Gastroesophageal sphincter (tissue), 4 donors: ENCODE measurements around the gene PIKFYVE. TPM values are rescaled to one million over a fixed set of nuclear protein-coding genes. Genes with fewer than 3 reads are reported as not detected.

Experiments used
- ATAC-seq: fragments of 150-250 bp; one replicate; pipeline ENCODE4 v1.9.1; 2016; ENCODE audit warnings: mild to moderate bottlenecking, moderate library complexity
- H3K27ac ChIP-seq, 4 donors: fragments of 200-600 bp; sonication (generic) in 3 of 4; 1 replicate in 3 of 4; 2 replicates in 1 of 4; pipeline ENCODE4 v1.5.1; 2016 to 2019
- H3K27me3 ChIP-seq: fragments of 200-600 bp; sonication (generic); one replicate; pipeline ENCODE4 v1.5.1; 2019
- H3K36me3 ChIP-seq, 2 donors: fragments of 200-600 bp; sonication (generic); one replicate each; pipeline ENCODE4 v1.5.1; 2019; ENCODE audit warnings: control low read depth in 1 of 2
- H3K4me1 ChIP-seq, 3 donors: fragments of 200-600 bp; sonication (generic); 1 replicate in 2 of 3; 2 replicates in 1 of 3; pipeline ENCODE4 v1.5.1; 2016 to 2019; ENCODE audit warnings: control low read depth in 2 of 3
- H3K4me3 ChIP-seq, 2 donors: fragments of 200-600 bp; sonication (generic); one replicate each; pipeline ENCODE4 v1.5.1; 2019; ENCODE audit warnings: mild to moderate bottlenecking in 1 of 2, moderate library complexity in 1 of 2
- H3K9me3 ChIP-seq, 3 donors: fragments of 200-600 bp; sonication (generic); one replicate each; pipeline ENCODE4 v1.5.1; 2017 to 2019; ENCODE audit warnings: control low read depth in 2 of 3
- EP300 ChIP-seq: sonication (generic); formaldehyde crosslinking; IDR thresholded peaks from one replicate; pipeline ENCODE4 v1.6.1; 2017; ENCODE audit warnings: antibody characterized with exemption, mild to moderate bottlenecking
- POLR2A ChIP-seq, 2 donors: fragments of 450-650 bp; IDR thresholded peaks; one replicate each; pipeline ENCODE4 v1.6.1; 2017; ENCODE audit warnings: antibody characterized with exemption in 2 of 2, mild to moderate bottlenecking in 2 of 2, moderate library complexity in 1 of 2
- POLR2AphosphoS5 ChIP-seq: sonication (generic); formaldehyde crosslinking; IDR thresholded peaks from one replicate; pipeline ENCODE4 v1.6.1; 2017; ENCODE audit warnings: antibody characterized with exemption
- WGBS, 2 donors: methylation state at CpG; one replicate each; pipeline ENCODE4 v1.1.5; 2018; ENCODE audit warnings: low coverage in 1 of 2; 5-methylcytosine and 5-hydroxymethylcytosine counted together
- total RNA-seq, 4 donors: library from RNA; depleted of rRNA; stranded (reverse); fragments of >200 nt; gene quantifications; one replicate each; pipeline ENCODE4 v1.1.0, GENCODE V29; 2016
- TF ChIP-seq, protein P1 (sequence below), 4 experiments: fragments of 200-600 bp in 2 of 4; fragments of 450-650 bp in 2 of 4; sonication (generic) in 1 of 4; IDR thresholded peaks; one replicate each; pipeline ENCODE4 v1.5.1; 2017 to 2019; ENCODE audit warnings: antibody characterized with exemption in 4 of 4, mild to moderate bottlenecking in 2 of 4, moderate library complexity in 2 of 4

The PIKFYVE gene
- total RNA-seq, 4 donors from 2014 or later, result 24.5 to 32.6 (median 27.2) TPM

DNA sequence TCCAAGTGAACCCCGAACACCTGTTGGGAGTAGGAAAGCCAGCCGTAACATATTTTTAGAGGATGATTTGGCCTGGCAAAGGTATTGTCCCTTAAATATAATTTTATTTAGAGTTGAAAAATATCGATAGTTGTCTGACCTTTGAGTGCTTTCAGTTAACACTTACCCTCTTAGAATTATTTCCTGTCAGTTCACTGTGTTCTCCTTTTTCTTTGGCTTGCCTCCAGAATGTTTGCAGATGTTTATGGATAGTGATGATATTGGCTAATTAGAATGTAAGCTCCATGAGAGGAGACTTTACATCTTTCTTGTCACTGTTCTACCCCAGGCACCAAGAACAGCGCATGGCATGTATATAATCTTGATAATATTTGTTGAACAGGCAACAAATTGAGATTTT, 19.8 kb downstream of the PIKFYVE start:
- H3K4me3 ChIP-seq, result no peak overlapping the region
- ATAC-seq, result no peak
- H3K27ac ChIP-seq, result no peak overlapping the region
- peaks cover 0 to 93% of the 10 kb centered on the region in 2 donors for H3K36me3 ChIP-seq
- H3K27me3 ChIP-seq, result no peaks in the 10 kb centered on the region
- peaks cover 0 to 4% (median 0%) of the 10 kb centered on the region in 3 donors for H3K9me3 ChIP-seq
- TF ChIP-seq POLR2A (IDR thresholded peaks at IDR 0.05), result no peak
- TF ChIP-seq, protein P1, sequence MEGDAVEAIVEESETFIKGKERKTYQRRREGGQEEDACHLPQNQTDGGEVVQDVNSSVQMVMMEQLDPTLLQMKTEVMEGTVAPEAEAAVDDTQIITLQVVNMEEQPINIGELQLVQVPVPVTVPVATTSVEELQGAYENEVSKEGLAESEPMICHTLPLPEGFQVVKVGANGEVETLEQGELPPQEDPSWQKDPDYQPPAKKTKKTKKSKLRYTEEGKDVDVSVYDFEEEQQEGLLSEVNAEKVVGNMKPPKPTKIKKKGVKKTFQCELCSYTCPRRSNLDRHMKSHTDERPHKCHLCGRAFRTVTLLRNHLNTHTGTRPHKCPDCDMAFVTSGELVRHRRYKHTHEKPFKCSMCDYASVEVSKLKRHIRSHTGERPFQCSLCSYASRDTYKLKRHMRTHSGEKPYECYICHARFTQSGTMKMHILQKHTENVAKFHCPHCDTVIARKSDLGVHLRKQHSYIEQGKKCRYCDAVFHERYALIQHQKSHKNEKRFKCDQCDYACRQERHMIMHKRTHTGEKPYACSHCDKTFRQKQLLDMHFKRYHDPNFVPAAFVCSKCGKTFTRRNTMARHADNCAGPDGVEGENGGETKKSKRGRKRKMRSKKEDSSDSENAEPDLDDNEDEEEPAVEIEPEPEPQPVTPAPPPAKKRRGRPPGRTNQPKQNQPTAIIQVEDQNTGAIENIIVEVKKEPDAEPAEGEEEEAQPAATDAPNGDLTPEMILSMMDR (IDR thresholded peaks at IDR 0.05), result no peak
- no peak for TF ChIP-seq POLR2AphosphoS5
- TF ChIP-seq EP300, result no peak
- H3K4me1 ChIP-seq, result peaks cover 0 to 6% (median 0%) of the 10 kb centered on the region in 3 donors
- 78 to 92% methylated on average over 4 of the region's 4 CpGs for WGBS, 2 donors

DNA sequence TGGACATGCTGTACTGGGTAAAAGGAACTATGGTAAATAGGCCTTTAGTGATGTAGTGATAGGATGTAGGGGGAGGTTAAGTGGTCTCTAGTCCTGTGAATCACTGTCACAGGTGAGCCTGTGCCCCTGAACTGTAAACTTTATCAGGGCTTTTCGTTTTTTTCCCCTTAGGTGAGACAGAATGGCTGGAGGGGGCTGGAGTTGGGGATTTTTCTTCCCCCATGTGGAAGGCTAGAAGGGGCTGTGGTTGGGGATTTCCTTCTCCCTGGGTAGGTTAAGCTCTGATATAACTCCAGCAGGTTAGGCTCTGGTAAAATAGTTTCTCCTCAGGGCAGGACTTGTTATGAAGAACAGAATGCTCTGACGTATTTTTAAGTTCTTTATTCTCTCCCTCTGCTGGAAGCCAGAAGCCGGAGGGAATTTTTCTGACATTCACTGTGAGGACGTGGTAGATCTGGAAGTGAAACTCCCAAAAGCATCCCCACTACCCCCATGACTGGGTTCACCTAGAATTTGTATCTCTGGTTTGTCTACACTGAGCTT, 28.5 kb downstream of the PIKFYVE start:
- no peak for ATAC-seq
- TF ChIP-seq POLR2A (IDR thresholded peaks at IDR 0.05), result no peak
- TF ChIP-seq, protein P1 (IDR thresholded peaks at IDR 0.05), result no peak
- no peak for TF ChIP-seq POLR2AphosphoS5
- no peak for TF ChIP-seq EP300
- Histone ChIP-seq H3K36me3 (peaks cover 3 to 70% of the 10 kb centered on the region in 2 donors), H3K27me3 (no peaks in the 10 kb centered on the region), H3K4me1 (peaks cover 0 to 31% (median 0%) of the 10 kb centered on the region in 3 donors), H3K9me3 (peaks cover 0 to 4% (median 0%) of the 10 kb centered on the region in 3 donors), H3K27ac (peak overlapping the region in 1 of 4 donors; percentile 35), H3K4me3 (no peak overlapping the region)
- 67 to 73% methylated on average over 2 to 4 of the region's 4 CpGs for WGBS, 2 donors

DNA sequence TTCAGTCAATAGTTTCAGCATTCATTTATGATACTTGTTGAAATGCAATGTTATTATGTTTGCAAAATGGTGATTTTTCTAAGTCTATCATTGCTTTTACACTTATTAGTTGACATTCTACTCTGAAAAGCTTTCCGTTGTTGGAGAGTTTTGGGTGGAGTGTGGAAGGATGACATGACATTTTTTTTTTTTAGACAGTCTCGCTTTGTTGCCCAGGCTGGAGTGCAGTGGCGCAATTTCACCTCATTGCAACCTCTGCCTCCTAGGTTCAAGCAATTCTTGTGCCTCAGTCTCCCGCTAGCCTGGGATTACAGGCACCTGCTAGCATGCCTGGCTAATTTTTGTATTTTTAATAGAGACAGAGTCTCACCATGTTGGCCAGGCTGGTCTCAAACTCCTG, 29.8 kb downstream of the PIKFYVE start:
- no peak for TF ChIP-seq POLR2A (IDR thresholded peaks at IDR 0.05)
- no peak for TF ChIP-seq EP300
- no peak for TF ChIP-seq POLR2AphosphoS5
- TF ChIP-seq, protein P1 (IDR thresholded peaks at IDR 0.05), result no peak
- Histone ChIP-seq H3K4me3 (no peak overlapping the region), H3K27ac (no peak overlapping the region), H3K4me1 (peaks cover 0 to 31% (median 0%) of the 10 kb centered on the region in 3 donors), H3K27me3 (no peaks in the 10 kb centered on the region), H3K36me3 (peaks cover 3 to 70% of the 10 kb centered on the region in 2 donors), H3K9me3 (peaks cover 0 to under 1% (median 0%) of the 10 kb centered on the region in 3 donors)
- WGBS, 2 donors, result 93 to 95% methylated on average over 3 to 4 of the region's 4 CpGs
- ATAC-seq, result no peak

DNA sequence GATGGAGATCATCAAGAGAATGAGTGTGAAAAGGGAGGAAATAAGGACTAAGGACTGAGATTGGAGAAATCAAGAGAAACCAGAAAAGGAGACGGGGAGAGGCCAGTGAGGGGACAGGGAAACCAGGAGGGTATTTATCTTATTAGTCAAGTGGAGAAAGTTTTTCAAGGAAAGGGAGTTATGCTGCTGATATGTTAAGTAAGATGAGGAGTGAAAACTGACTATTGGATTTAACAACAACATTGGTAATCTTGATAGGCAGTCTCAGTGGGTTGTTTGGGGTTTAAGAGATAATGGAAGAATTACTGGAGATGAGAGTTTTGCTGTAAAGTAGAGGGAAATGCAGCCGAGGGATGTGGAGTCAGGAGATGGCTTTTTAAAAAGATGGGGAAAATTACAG, 30.6 kb downstream of the PIKFYVE start:
- Histone ChIP-seq H3K36me3 (peaks cover 6 to 70% of the 10 kb centered on the region in 2 donors), H3K27ac (no peak overlapping the region), H3K9me3 (no peaks in the 10 kb centered on the region), H3K27me3 (no peaks in the 10 kb centered on the region), H3K4me3 (no peak overlapping the region), H3K4me1 (peaks cover 0 to 31% (median 0%) of the 10 kb centered on the region in 3 donors)
- TF ChIP-seq POLR2A (IDR thresholded peaks at IDR 0.05) (no peak), EP300 (no peak), POLR2AphosphoS5 (no peak)
- TF ChIP-seq, protein P1 (IDR thresholded peaks at IDR 0.05), result no peak
- 88 to 100% methylated on average over 1 to 2 of the region's 2 CpGs for WGBS, 2 donors
- ATAC-seq, result no peak

DNA sequence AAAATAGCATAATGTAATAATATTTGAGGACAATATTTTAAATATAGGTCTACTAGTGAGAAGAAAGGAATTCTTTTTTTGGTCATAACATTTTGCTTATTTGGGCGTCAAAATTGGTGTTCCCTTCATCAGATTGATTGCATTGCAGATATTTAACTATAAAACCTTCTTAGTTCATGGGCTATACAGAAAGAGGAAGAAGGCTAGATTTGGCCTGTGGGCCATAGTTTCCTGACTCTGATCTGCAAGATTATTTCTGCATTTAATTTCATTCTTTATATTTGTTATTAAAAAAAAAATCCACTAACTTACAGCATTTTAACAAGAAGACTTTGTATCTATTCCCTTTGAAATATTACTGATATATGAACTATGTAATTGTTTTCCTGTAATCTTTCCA, 31.9 kb downstream of the PIKFYVE start:
- ATAC-seq, result no peak

More for the DNA sequence above, 31.9 kb downstream of the PIKFYVE start:
- Histone ChIP-seq H3K27ac (no peak overlapping the region), H3K4me1 (peaks cover 0 to 31% (median 0%) of the 10 kb centered on the region in 3 donors), H3K4me3 (no peak overlapping the region), H3K36me3 (peaks cover 6 to 76% of the 10 kb centered on the region in 2 donors), H3K27me3 (no peaks in the 10 kb centered on the region), H3K9me3 (no peaks in the 10 kb centered on the region)
- TF ChIP-seq POLR2A (IDR thresholded peaks at IDR 0.05) (no peak), EP300 (no peak), POLR2AphosphoS5 (no peak)
- TF ChIP-seq, protein P1 (IDR thresholded peaks at IDR 0.05), result no peak
- WGBS, 2 donors, result 85 to 93% methylated on average over 1 of the region's 1 CpG
